OCI-LY3 (cell line): ENCODE measurements around the gene DST.
"Not testable (repeated sequence)": the region's sequence is repeated elsewhere in the genome, so short reads cannot be mapped to it uniquely, and the experiment has no call there.

Source experiments
- H2AFZ ChIP-seq: fragments of 200-600, 300-600 bp; shearing (Covaris generic); 2 replicates; pipeline ENCODE4 v1.6.0; 2014; ENCODE audit warnings: antibody characterized with exemption, low read depth, low read length
- H3K27ac ChIP-seq: fragments of 200-600, 300-600 bp; sonication (generic); 2 replicates; pipeline ENCODE4 v1.5.1; 2014; ENCODE audit warnings: mild to moderate bottlenecking, low read length, moderate library complexity, mixed read lengths
- H3K27me3 ChIP-seq: fragments of 200-600, 300-600 bp; sonication (generic); 2 replicates; pipeline ENCODE4 v1.6.1; 2014; ENCODE audit warnings: low read depth, low read length, mixed read lengths
- H3K36me3 ChIP-seq: fragments of 200-600, 300-600 bp; sonication (generic); replicated peaks from 2 replicates; pipeline ENCODE3; 2014; ENCODE audit warnings: low read depth, low read length, mixed read lengths
- H3K4me1 ChIP-seq: fragments of 300-600, 200-600 bp; sonication (generic); 2 replicates; pipeline ENCODE4 v1.6.1; 2014; ENCODE audit warnings: low read length, mixed read lengths
- H3K4me2 ChIP-seq: fragments of 200-600, 300-600 bp; sonication (generic); 2 replicates; pipeline ENCODE4 v1.6.1; 2014; ENCODE audit warnings: low read length, mixed read lengths
- H3K4me3 ChIP-seq: fragments of 300-600, 200-600 bp; sonication (generic); 2 replicates; pipeline ENCODE4 v1.5.1; 2014; ENCODE audit warnings: antibody characterized with exemption, mild to moderate bottlenecking, low read length, moderate library complexity
- H3K79me2 ChIP-seq: fragments of 300-600, 200-600 bp; shearing (Covaris generic); 2 replicates; pipeline ENCODE4 v1.6.1; 2014; ENCODE audit warnings: mild to moderate bottlenecking, low read length, mixed read lengths
- H3K9ac ChIP-seq: fragments of 300-600, 200-600 bp; shearing (Covaris generic); 2 replicates; pipeline ENCODE4 v1.6.0; 2014; ENCODE audit warnings: mild to moderate bottlenecking, low read length, moderate library complexity
- H3K9me3 ChIP-seq: fragments of 200-600, 300-600 bp; shearing (Covaris generic); 2 replicates; pipeline ENCODE4 v1.6.1; 2014; ENCODE audit warnings: low read length, mixed read lengths; ENCODE audit not compliant: insufficient read depth
- H4K20me1 ChIP-seq: fragments of 200-600, 300-600 bp; sonication (generic); 2 replicates; pipeline ENCODE4 v1.6.1; 2016; ENCODE audit warnings: low read length, mixed read lengths; ENCODE audit not compliant: insufficient read depth
- CTCF ChIP-seq: fragments of 200-600, 300-600 bp; sonication (generic); IDR thresholded peaks from 2 replicates; pipeline ENCODE4 v1.5.1; 2014; ENCODE audit warnings: antibody characterized with exemption, low read length, low read depth
- EZH2phosphoT487 ChIP-seq: fragments of 200-600 bp; shearing (Covaris generic); IDR thresholded peaks from 2 replicates; pipeline ENCODE4 v1.6.1; 2018; ENCODE audit warnings: antibody characterized with exemption, mixed run types, low read depth

DST gene

GRCh38 chr6:56664029-56664428 is 21.3 kb upstream of the DST start:
- H3K9me3 ChIP-seq, result no peaks in the 10 kb centered on the region
- H3K27ac ChIP-seq, result no peak overlapping the region
- no peak overlapping the region for H3K4me2 ChIP-seq
- H3K36me3 ChIP-seq, result no peaks in the 10 kb centered on the region
- H3K79me2 ChIP-seq, result no peaks in the 10 kb centered on the region
- peaks cover 4% of the 10 kb centered on the region for H3K4me1 ChIP-seq
- H3K27me3 ChIP-seq, result no peaks in the 10 kb centered on the region
- H3K4me3 ChIP-seq, result no peak overlapping the region
- TF ChIP-seq EZH2phosphoT487 (no peak), CTCF (no peak)
- H3K9ac ChIP-seq, result no peak overlapping the region
- no peaks in the 10 kb centered on the region for H4K20me1 ChIP-seq
- H2AFZ ChIP-seq, result no peak overlapping the region

GRCh38 chr6:56663344-56663743 is 20.7 kb upstream of the DST start:
- H3K36me3 ChIP-seq, result no peaks in the 10 kb centered on the region
- H3K4me3 ChIP-seq, result no peak overlapping the region
- H2AFZ ChIP-seq, result no peak overlapping the region
- TF ChIP-seq CTCF (no peak), EZH2phosphoT487 (no peak)
- no peak overlapping the region for H3K4me2 ChIP-seq
- no peak overlapping the region for H3K27ac ChIP-seq
- no peaks in the 10 kb centered on the region for H4K20me1 ChIP-seq
- H3K9me3 ChIP-seq, result no peaks in the 10 kb centered on the region
- peaks cover 4% of the 10 kb centered on the region for H3K4me1 ChIP-seq
- no peak overlapping the region for H3K9ac ChIP-seq
- H3K79me2 ChIP-seq, result no peaks in the 10 kb centered on the region
- no peaks in the 10 kb centered on the region for H3K27me3 ChIP-seq

GRCh38 chr6:56661338-56661737 is 18.6 kb upstream of the DST start:
- H3K9me3 ChIP-seq, H3K79me2 ChIP-seq, H3K4me3 ChIP-seq, H3K4me1 ChIP-seq, H3K9ac ChIP-seq, H3K27me3 ChIP-seq, H4K20me1 ChIP-seq, H3K27ac ChIP-seq, H2AFZ ChIP-seq, H3K4me2 ChIP-seq, H3K36me3 ChIP-seq: not testable (repeated sequence)

- H3K4me2 ChIP-seq, result no peak overlapping the region
Measured at GRCh38 chr6:56660381-56660730, 17.7 kb upstream of the DST start.

More at GRCh38 chr6:56660381-56660730, 17.7 kb upstream of the DST start:
- H3K4me3 ChIP-seq, result no peak overlapping the region
- H3K9me3 ChIP-seq, result no peaks in the 10 kb centered on the region
- H3K27ac ChIP-seq, result no peak overlapping the region
- no peaks in the 10 kb centered on the region for H4K20me1 ChIP-seq
- no peaks in the 10 kb centered on the region for H3K79me2 ChIP-seq
- H2AFZ ChIP-seq, result peak overlapping the region; percentile 15; the same call in 1 of the 2 replicates
- no peak overlapping the region for H3K9ac ChIP-seq
- H3K36me3 ChIP-seq, result no peaks in the 10 kb centered on the region
- TF ChIP-seq CTCF, result no peak
- TF ChIP-seq EZH2phosphoT487, result no peak
- H3K4me1 ChIP-seq, result peaks cover 4% of the 10 kb centered on the region
- H3K27me3 ChIP-seq, result no peaks in the 10 kb centered on the region
